ENCODE results near the gene ASB4.

DNA sequence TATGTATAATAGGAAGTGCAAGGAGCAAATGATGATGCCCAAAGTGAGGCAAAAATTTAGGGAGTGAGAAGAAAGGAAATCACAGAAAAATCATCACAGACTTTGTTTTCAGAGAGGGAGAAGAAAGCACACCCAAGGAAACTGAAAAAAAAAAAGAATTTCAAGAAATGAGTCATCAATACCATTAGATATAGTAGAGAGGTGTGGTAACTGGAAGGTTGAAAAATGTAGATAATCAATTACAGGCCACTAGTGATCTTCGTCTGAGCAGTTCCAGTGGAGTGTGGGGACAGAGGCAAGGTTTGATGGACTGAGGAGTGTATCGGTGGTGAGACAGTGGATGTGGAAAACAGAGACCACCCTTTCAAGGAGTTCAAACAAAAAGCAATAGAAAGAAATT, 31.7 kb downstream of the ASB4 start:
- TF ChIP-seq, protein P1, sequence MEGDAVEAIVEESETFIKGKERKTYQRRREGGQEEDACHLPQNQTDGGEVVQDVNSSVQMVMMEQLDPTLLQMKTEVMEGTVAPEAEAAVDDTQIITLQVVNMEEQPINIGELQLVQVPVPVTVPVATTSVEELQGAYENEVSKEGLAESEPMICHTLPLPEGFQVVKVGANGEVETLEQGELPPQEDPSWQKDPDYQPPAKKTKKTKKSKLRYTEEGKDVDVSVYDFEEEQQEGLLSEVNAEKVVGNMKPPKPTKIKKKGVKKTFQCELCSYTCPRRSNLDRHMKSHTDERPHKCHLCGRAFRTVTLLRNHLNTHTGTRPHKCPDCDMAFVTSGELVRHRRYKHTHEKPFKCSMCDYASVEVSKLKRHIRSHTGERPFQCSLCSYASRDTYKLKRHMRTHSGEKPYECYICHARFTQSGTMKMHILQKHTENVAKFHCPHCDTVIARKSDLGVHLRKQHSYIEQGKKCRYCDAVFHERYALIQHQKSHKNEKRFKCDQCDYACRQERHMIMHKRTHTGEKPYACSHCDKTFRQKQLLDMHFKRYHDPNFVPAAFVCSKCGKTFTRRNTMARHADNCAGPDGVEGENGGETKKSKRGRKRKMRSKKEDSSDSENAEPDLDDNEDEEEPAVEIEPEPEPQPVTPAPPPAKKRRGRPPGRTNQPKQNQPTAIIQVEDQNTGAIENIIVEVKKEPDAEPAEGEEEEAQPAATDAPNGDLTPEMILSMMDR (IDR thresholded peaks at IDR 0.05), result no peak
- no peak for TF ChIP-seq POLR2A (IDR thresholded peaks at IDR 0.05)

Measured in heart left ventricle (tissue), 13 donors.